Stimulated activated CD8-positive, alpha-beta memory T cell treated with anti-CD3 and anti-CD28 coated beads, Interleukin-2, amount 100 ng/mL, for 1 hour (primary cell): Measurements from ENCODE around the gene SHISA9.

Experiments used
- DNase-seq, 2 donors: peaks; one replicate each; pipeline ENCODE4 v3.0.0-alpha.2; 2020; ENCODE audit warnings: low read depth in 2 of 2

SHISA9 gene

GRCh38 chr16:13021996-13022395 lies 120.6 kb downstream of the SHISA9 start:
- no peak for DNase-seq

GRCh38 chr16:13029786-13030185 lies 128.4 kb downstream of the SHISA9 start:
- DNase-seq, result no peak

GRCh38 chr16:13030769-13031168 lies 129.4 kb downstream of the SHISA9 start:
- DNase-seq, result no peak

- DNase-seq, result no peak
These were observed 131.5 kb downstream of the SHISA9 start for GRCh38 chr16:13032911-13033310.

- DNase-seq, result no peak
These were observed 135.2 kb downstream of the SHISA9 start for GRCh38 chr16:13036600-13036999.

- no peak for DNase-seq
These were observed 137.2 kb downstream of the SHISA9 start for GRCh38 chr16:13038591-13038990.

GRCh38 chr16:13039526-13039925 lies 138.1 kb downstream of the SHISA9 start:
- no peak for DNase-seq

GRCh38 chr16:13041180-13041579 lies 139.8 kb downstream of the SHISA9 start:
- no peak for DNase-seq

GRCh38 chr16:13041646-13042290 lies 140.4 kb downstream of the SHISA9 start:
- no peak for DNase-seq

GRCh38 chr16:13042291-13042685 lies 140.9 kb downstream of the SHISA9 start:
- no peak for DNase-seq

- no peak for DNase-seq
These were observed 144.8 kb downstream of the SHISA9 start for GRCh38 chr16:13046061-13046821.

GRCh38 chr16:13047276-13047675 lies 145.9 kb downstream of the SHISA9 start:
- DNase-seq, result no peak

- no peak for DNase-seq
These were observed 148.3 kb downstream of the SHISA9 start for GRCh38 chr16:13049688-13050087.

GRCh38 chr16:13052431-13052830 lies 151.0 kb downstream of the SHISA9 start:
- DNase-seq, result no peak

GRCh38 chr16:13055480-13055879 lies 154.1 kb downstream of the SHISA9 start:
- no peak for DNase-seq

- DNase-seq, result no peak
These were observed 155.2 kb downstream of the SHISA9 start for GRCh38 chr16:13056607-13057006.

- DNase-seq, result no peak
These were observed 159.5 kb downstream of the SHISA9 start for GRCh38 chr16:13060932-13061331.

- no peak for DNase-seq
These were observed 160.3 kb downstream of the SHISA9 start for GRCh38 chr16:13061691-13062090.

GRCh38 chr16:13062219-13062618 lies 160.8 kb downstream of the SHISA9 start:
- no peak for DNase-seq

GRCh38 chr16:13063457-13063856 lies 162.1 kb downstream of the SHISA9 start:
- DNase-seq, result no peak

GRCh38 chr16:13064821-13065220 lies 163.4 kb downstream of the SHISA9 start:
- no peak for DNase-seq

- no peak for DNase-seq
These were observed 166.2 kb downstream of the SHISA9 start for GRCh38 chr16:13067648-13068047.

GRCh38 chr16:13068912-13069583 lies 167.7 kb downstream of the SHISA9 start:
- no peak for DNase-seq
